ENCODE results near the gene CHADL.

GRCh38 chr22:41248758-41249157 is 8.0 kb upstream of the CHADL start:
- TF ChIP-seq POLR2AphosphoS5 (IDR thresholded peaks at IDR 0.05; ENCODE audit: low read depth, low read length), result no peak
- no peak for TF ChIP-seq POLR2A (IDR thresholded peaks at IDR 0.05; ENCODE audit: low read depth, low read length)
- no peak for TF ChIP-seq TAF1 (IDR thresholded peaks at IDR 0.05; ENCODE audit: low read depth, low read length)
- no peak for TF ChIP-seq SPI1 (IDR thresholded peaks at IDR 0.05; ENCODE audit: low read depth, low read length)
- TF ChIP-seq PAX5 (IDR thresholded peaks at IDR 0.05; ENCODE audit: insufficient read depth, low read length, severe bottlenecking), result no peak
- no peak for TF ChIP-seq POU2F2 (IDR thresholded peaks at IDR 0.05; ENCODE audit: low read depth, low read length)
